MM.1S (cell line): ENCODE measurements around the gene USP25.

Experiments
- DNase-seq: peaks from one replicate; pipeline ENCODE4 v3.0.0-alpha.2; 2015
- H2AFZ ChIP-seq: fragments of 300-600 bp; sonication (generic); 2 replicates; pipeline ENCODE4 v1.6.0; 2016; ENCODE audit warnings: antibody characterized with exemption, low read length
- H3F3A ChIP-seq: fragments of 300-600 bp; sonication (generic); 2 replicates; pipeline ENCODE4 v1.6.1; 2016; ENCODE audit warnings: mild to moderate bottlenecking, antibody characterized with exemption, low read length, moderate library complexity, mixed read lengths; ENCODE audit not compliant: insufficient read depth
- H3K27ac ChIP-seq: fragments of 300-600 bp; sonication (generic); 2 replicates; pipeline ENCODE4 v1.5.1; 2016; ENCODE audit warnings: mild to moderate bottlenecking, low read length
- H3K27me3 ChIP-seq: fragments of 300-600 bp; sonication (generic); replicated peaks from 2 replicates; pipeline ENCODE4 v1.6.0; 2016; ENCODE audit warnings: low read length; ENCODE audit not compliant: insufficient read depth
- H3K36me3 ChIP-seq: fragments of 300-600 bp; sonication (generic); replicated peaks from 2 replicates; pipeline ENCODE4 v1.6.1; 2016; ENCODE audit warnings: mild to moderate bottlenecking, low read length, mixed read lengths; ENCODE audit not compliant: insufficient read depth
- H3K4me1 ChIP-seq: fragments of 300-600 bp; sonication (generic); 2 replicates; pipeline ENCODE4 v1.6.1; 2016; ENCODE audit warnings: low read length, mixed read lengths
- H3K4me2 ChIP-seq: fragments of 300-600 bp; sonication (generic); 2 replicates; pipeline ENCODE4 v1.6.0; 2016; ENCODE audit warnings: low read depth, low read length
- H3K4me3 ChIP-seq: fragments of 300-600 bp; sonication (generic); 2 replicates; pipeline ENCODE4 v1.5.1; 2016; ENCODE audit warnings: low read length, mixed read lengths
- H3K79me2 ChIP-seq: fragments of 300-600 bp; sonication (generic); 2 replicates; pipeline ENCODE4 v1.6.1; 2016; ENCODE audit warnings: mixed run types, low read length, mixed read lengths
- H3K9ac ChIP-seq: fragments of 300-600 bp; sonication (generic); 2 replicates; pipeline ENCODE4 v1.6.1; 2016; ENCODE audit warnings: low read length, mixed read lengths
- H3K9me2 ChIP-seq: fragments of 300-600 bp; sonication (generic); replicated peaks from 2 replicates; pipeline ENCODE4 v1.6.1; 2016; ENCODE audit warnings: mild to moderate bottlenecking, low read length, mixed read lengths; ENCODE audit not compliant: insufficient read depth
- H3K9me3 ChIP-seq: fragments of 300-600 bp; sonication (generic); replicated peaks from 2 replicates; pipeline ENCODE4 v1.6.1; 2016; ENCODE audit warnings: mild to moderate bottlenecking, low read length, mixed read lengths; ENCODE audit not compliant: insufficient read depth
- H4K20me1 ChIP-seq: fragments of 300-600 bp; sonication (generic); 2 replicates; pipeline ENCODE4 v1.6.1; 2016; ENCODE audit warnings: mild to moderate bottlenecking, low read length, moderate library complexity, mixed read lengths; ENCODE audit not compliant: insufficient read depth
- CTCF ChIP-seq: fragments of 300-600 bp; sonication (generic); IDR thresholded peaks from 2 replicates; pipeline ENCODE4 v1.5.1; 2016; ENCODE audit warnings: antibody characterized with exemption, low read length, mixed read lengths
- EZH2 ChIP-seq: fragments of 300-600 bp; sonication (generic); optimal IDR thresholded peaks from 2 replicates; pipeline ENCODE3; 2017; ENCODE audit warnings: low read depth, mild to moderate bottlenecking, antibody characterized with exemption, low read length, mixed read lengths
- EZH2phosphoT487 ChIP-seq: fragments of 300-600 bp; sonication (generic); IDR thresholded peaks from 2 replicates; pipeline ENCODE4 v1.6.1; 2018; ENCODE audit warnings: antibody characterized with exemption, low read length

The USP25 gene

GRCh38 chr21:15771311-15771710 lies 41.5 kb downstream of the USP25 start:
- Histone ChIP-seq H4K20me1 (no peaks in the 10 kb centered on the region), H3K27ac (no peak overlapping the region), H3F3A (no peaks in the 10 kb centered on the region), H3K4me1 (no peaks in the 10 kb centered on the region), H3K79me2 (peaks cover 10% of the 10 kb centered on the region; the same call in 1 of the 2 replicates), H3K9ac (no peak overlapping the region), H2AFZ (no peak overlapping the region), H3K9me2 (no peaks in the 10 kb centered on the region), H3K36me3 (no peaks in the 10 kb centered on the region), H3K9me3 (no peaks in the 10 kb centered on the region), H3K4me3 (no peak overlapping the region), H3K4me2 (no peak overlapping the region), H3K27me3 (no peaks in the 10 kb centered on the region)
- TF ChIP-seq EZH2phosphoT487: no peak
- TF ChIP-seq CTCF: no peak
- no peak for TF ChIP-seq EZH2
- no peak for DNase-seq

GRCh38 chr21:15772654-15773053 lies 42.9 kb downstream of the USP25 start:
- Histone ChIP-seq H3K4me3 (no peak overlapping the region), H3K79me2 (peaks cover 7% of the 10 kb centered on the region; the same call in 1 of the 2 replicates), H3K4me1 (no peaks in the 10 kb centered on the region), H2AFZ (no peak overlapping the region), H3K27me3 (no peaks in the 10 kb centered on the region), H3K9me3 (no peaks in the 10 kb centered on the region), H3K27ac (no peak overlapping the region), H3F3A (no peaks in the 10 kb centered on the region), H4K20me1 (no peaks in the 10 kb centered on the region), H3K9me2 (no peaks in the 10 kb centered on the region), H3K4me2 (no peak overlapping the region), H3K36me3 (no peaks in the 10 kb centered on the region), H3K9ac (no peak overlapping the region)
- TF ChIP-seq EZH2: no peak
- no peak for TF ChIP-seq EZH2phosphoT487
- no peak for TF ChIP-seq CTCF
- no peak for DNase-seq

- H3K4me2 ChIP-seq: no peak overlapping the region
- no peaks in the 10 kb centered on the region for H4K20me1 ChIP-seq
- H3K9ac ChIP-seq: no peak overlapping the region
- H3K79me2 ChIP-seq: peaks cover 7% of the 10 kb centered on the region; the same call in 1 of the 2 replicates
- no peaks in the 10 kb centered on the region for H3F3A ChIP-seq
- H3K4me1 ChIP-seq: no peaks in the 10 kb centered on the region
- no peak overlapping the region for H3K27ac ChIP-seq
- H3K36me3 ChIP-seq: no peaks in the 10 kb centered on the region
- H2AFZ ChIP-seq: no peak overlapping the region
- TF ChIP-seq CTCF: no peak
- TF ChIP-seq EZH2: no peak
- no peak for TF ChIP-seq EZH2phosphoT487
- no peaks in the 10 kb centered on the region for H3K9me2 ChIP-seq
- H3K27me3 ChIP-seq: no peaks in the 10 kb centered on the region
- H3K9me3 ChIP-seq: no peaks in the 10 kb centered on the region
- DNase-seq: no peak
- no peak overlapping the region for H3K4me3 ChIP-seq
These were observed 44.8 kb downstream of the USP25 start for GRCh38 chr21:15774590-15774989.
